HG03432 (cell line): ENCODE data around the gene OR52I1.

Experiments
- ATAC-seq: cut with Tn5 transposase; IDR thresholded peaks from one replicate; pipeline ENCODE4 v1.9.1; 2021; ENCODE audit warnings: mild to moderate bottlenecking, moderate library complexity; ENCODE audit not compliant: unreplicated experiment

OR52I1 gene, protein sequence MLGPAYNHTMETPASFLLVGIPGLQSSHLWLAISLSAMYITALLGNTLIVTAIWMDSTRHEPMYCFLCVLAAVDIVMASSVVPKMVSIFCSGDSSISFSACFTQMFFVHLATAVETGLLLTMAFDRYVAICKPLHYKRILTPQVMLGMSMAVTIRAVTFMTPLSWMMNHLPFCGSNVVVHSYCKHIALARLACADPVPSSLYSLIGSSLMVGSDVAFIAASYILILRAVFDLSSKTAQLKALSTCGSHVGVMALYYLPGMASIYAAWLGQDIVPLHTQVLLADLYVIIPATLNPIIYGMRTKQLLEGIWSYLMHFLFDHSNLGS

DNA sequence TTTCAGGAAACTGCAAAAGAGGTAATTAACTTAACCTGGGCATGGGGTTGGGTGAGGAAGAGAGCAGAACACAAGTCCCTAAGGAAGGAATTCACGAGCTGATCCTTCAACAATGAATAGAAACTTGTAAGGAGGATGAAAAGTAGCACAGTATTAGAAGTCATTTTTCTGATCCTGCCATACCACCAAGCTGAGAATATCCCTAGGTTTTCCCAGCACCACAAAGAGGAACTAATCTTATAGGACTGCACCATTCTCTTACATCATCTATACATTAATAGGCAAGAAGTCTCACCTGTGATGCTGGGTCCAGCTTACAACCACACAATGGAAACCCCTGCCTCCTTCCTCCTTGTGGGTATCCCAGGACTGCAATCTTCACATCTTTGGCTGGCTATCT lies at the start of gene OR52I1:
Gene OR52I1 (plus strand): TSS at position 301 of the 400 bp plus-strand sequence. CDS start 0 bp downstream, at position 301.
- ATAC-seq, result no peak

DNA sequence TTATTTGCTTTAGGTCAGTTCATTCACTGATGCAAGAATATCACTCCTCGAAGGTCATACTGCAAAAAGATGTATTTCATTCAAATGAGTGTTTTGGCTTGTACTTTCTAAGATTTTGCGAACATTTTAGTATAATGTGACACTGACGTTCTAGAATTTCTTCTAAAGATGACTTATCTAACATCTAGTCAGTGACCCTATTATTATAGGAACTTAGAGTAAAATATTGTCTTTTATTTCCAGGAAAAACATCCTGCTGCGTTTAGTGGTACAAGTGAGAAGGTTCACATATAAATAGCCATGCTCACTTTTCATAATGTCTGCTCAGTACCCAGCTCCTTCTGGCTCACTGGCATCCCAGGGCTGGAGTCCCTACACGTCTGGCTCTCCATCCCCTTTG lies 48.9 kb upstream of the OR52I1 start, which contains the start of gene OR52M1:
Gene OR52M1 (plus strand): TSS at position 301 of the 400 bp plus-strand sequence. CDS start 0 bp downstream, at position 301.
- no peak for ATAC-seq

DNA sequence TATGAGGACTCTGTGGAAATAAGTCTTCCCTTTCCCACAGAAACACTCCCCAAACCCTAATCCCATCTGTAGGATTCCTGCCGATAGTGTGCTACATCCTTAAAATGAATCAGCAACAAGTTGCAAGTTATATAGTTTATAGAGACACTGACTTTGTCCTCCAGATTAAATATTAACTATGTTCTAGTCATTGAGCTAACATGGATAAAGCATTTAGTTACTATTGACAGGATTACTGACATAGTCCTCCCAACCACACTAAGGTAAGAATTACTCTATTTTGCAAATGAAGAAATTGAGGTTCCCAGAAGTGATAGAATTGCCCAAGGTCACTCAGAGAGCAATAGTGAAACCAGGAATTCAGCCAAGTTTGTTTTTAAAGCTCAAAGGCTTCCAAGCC lies 47.0 kb upstream of the OR52I1 start:
- ATAC-seq, result no peak

DNA sequence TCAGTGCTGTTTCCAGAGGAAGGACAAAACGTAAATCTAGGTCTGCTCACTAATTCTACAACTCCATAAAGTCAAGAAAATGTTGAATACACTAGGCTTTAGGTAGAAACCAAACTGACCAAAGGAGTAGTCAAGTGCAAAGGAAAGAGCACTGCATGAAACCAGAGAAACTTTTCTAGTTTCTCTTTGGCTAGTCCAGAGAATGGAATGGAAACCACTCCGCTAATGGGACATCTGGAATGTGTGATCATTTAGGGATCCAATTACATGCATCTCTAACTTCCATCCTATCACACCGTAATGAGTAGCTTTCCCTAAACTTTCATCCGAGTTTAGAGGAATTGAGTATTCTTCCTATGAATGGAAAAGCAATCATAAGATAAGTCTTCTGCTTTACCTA lies 46.4 kb upstream of the OR52I1 start:
- no peak for ATAC-seq

DNA sequence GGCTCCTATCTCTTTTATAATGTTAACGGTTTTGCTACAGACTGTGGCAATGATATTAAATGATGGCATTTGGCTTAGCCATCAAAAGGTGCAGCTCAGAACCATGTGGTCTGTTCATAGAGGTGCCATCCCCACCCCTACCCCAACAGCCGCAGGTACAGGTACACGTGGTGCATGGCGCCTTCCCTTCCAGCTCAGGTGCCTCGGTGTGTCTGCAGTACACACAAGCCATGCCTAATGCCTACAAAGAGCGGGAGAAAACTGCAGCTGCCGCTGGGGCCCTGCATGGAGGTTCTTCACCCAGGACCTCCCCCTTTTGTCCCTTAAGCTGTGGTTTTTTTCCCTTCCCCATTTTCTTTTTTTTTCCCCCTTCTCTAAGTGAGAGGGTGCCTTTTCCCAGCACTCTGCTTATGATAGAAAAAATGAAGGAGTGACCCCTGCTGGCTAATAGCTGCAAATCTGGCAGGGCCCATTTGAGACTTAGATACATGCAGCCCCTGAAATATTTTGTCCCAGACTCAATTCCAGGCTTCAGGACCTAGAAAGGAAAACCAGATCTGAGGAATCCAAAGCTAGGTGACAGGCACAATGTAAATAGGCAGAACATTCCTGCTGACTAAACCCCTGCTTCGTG lies 42.4 kb upstream of the OR52I1 start:
- no peak for ATAC-seq

DNA sequence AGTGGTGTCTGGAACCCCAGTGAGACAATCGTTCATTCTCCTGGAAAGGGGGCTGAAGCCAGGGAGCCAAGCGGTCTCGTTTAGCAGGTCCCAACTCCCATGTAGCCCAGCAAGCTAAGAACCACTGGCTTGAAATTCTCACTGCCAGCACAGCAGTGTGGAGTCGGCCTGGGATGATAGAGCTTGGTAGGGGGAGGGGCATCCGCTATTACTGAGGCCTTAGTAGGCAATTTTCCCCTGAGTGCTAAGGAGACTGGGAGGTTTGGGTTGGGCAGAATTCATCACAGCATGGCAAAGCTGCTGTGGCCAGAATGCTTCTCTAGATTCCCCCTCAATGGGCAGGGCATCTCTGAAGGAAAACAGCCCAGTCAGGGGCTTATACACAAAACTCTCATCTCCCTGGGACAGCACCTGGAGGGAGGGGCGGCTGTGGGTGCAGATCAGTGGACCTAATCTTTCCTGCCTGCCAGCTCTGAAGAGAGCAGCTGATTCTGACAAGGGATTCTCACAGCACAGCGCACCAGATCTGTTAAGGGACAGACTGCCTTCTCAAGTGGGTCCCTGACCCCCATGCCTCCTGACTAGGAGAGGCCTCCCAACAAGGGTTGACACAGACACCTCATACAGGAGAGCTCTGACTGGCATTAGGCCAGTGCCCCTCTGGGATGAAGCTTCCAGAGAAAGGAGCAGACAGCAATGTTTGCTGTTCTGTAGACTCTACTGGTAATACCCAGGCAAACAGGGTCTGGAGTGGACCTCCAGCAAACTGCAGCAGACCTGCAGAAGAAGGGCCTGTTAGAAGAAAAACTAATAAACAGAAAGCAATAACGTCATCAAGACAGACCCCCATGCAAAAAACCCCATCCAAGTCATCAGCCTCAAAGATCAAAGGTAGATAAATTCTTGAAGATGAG lies 34.1 kb upstream of the OR52I1 start:
- ATAC-seq, result no peak

DNA sequence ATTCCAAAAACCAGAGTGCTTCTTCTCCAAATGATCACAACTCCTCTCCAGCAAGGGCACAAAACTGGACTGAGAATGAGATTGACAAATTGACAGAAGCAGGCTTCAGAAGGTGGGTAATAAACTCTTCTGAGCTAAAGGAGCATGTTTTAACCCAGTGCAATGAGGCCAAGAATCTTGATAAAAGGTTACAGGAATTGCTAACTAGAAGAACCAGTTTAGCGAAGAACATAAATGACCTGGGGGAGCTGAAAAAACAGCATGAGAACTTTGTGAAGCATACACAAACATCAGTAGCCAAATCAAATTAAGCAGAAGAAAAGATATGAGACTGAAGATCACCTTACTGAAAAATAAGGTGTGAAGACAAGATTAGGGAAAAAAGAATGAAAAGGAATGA lies 33.4 kb upstream of the OR52I1 start:
- no peak for ATAC-seq

DNA sequence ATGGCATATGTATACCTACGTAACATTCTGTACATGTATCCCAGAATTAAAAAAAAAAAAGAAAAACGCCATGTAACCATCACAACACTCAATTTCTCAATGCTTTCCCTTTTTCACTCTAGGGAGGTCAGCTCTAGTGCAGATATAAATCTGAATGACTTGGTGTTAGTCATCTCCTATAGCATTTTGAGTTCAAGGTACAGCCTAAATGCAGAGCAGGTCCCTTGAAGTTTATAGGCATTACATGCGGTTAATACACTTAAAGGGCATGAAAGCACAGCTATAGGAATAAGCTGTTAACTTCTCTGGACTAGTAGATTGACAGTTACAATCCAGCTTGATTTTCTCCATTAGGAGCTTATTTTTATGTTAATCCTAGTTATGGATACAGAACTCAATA lies 28.5 kb upstream of the OR52I1 start:
- no peak for ATAC-seq

DNA sequence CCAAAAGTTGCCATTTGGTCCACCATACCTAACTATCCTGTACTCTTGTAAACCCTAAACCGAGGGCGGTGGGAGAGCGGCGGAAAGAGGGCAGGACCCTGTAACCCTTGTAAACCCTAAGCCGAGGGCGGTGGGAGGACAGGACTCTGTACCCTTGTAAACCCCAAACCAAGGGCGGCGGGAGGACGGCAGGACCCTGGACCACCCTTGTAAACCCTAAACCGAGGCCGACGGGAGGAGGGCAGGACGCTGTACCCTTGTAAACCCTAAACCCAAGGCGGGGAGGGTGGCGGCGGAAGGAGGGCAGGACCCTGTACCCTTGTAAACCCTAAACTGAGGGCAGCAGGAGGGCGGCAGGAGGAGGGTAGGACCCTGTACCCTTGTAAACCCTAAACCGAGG lies 24.8 kb upstream of the OR52I1 start:
- ATAC-seq, result no peak

DNA sequence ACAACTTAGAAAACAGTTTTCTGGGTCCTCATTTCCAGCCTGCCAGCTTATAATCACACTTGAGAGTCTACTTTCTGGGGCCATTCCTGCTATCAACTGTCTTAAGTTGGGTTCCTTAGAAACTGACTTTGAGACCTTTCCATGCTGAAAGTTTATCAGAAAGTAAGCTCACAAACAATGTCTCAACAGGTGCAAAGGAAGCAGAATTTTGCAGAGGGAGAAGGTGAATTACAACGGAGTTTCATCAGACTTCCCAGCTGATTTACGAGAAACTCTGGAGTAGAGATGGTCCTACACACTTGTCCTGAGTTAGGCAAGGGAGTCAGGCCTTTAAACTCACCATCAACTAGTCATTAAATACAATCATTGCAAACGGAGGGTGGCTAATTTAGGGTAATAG lies 17.0 kb upstream of the OR52I1 start:
- ATAC-seq, result no peak

DNA sequence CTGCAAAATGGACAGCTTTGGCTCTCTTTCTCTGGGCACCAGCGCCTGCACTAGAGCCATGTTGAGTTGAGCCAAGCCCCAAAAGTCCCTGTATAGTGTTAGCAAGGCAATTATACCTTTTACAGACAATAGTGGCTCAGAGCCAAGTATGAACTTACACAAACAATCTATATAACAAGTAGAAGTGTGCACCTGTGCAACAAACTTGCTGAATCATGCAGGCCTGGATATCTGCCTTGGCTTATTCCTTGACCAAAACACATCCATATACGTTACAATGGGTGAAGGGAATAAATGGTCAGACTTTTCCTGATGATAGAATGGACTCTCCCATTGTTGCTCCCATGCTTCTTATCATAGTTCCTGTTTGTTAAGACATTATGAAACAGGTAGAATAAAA lies 16.1 kb upstream of the OR52I1 start:
- ATAC-seq, result no peak

DNA sequence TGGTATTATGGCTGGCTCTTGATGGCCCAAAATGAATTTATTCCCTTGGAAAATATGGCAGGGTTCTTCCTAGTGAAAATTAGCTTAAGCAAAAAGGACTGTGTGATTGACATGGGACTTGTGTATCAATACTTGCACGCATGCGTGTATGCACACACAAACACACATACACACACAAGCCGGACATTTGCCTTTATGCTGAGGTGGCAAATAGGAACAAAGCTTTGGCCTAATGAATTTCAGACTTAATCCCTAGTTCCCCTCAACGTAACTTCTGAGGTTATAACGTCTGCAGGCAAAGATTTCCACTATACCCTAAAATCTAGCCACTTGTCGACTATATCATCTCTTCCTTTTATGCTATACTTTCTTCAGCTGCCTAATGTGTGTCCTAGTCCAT lies 15.2 kb upstream of the OR52I1 start:
- no peak for ATAC-seq

DNA sequence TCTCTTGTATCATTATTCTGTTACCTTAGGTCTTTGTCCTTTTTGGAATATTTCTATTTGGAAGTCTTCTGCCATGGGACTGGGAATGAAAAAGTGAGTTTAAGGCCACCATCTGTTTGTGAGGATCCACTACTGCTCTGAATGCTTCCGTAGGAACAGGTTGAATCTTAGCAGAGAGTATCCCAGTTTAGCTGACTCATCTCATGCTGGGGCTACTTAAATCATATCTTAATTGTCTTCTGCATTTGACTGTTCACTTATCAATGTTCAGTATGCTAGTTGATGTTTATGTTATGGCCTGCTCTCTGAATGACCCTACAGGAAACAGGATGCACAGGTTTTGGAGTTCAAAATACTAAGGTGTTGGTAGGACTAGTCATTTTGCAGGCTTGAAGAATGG lies 13.7 kb upstream of the OR52I1 start:
- ATAC-seq, result no peak

DNA sequence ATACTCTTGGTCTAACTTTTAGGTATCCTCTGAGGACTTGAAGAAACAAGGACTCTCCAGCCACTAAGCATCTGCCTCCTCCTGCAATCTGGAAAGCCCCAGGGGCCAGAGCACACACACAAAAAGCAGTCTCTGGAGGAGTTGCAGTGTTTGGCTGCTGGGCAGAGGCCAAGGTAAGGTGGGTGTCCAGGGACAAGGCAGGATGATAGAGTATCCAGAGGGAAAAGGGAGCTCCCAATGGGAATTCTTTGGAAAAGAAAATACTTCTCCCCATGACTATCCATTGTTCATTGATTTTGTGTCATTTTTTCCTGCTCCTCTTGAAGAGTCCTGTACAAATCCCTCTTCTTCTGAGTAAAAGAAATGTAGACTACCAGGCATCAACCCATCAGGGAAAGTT lies 12.4 kb upstream of the OR52I1 start, which contains the start of gene OR52I2:
Gene OR52I2 (plus strand): TSS at position 301 of the 400 bp plus-strand sequence.
- no peak for ATAC-seq

DNA sequence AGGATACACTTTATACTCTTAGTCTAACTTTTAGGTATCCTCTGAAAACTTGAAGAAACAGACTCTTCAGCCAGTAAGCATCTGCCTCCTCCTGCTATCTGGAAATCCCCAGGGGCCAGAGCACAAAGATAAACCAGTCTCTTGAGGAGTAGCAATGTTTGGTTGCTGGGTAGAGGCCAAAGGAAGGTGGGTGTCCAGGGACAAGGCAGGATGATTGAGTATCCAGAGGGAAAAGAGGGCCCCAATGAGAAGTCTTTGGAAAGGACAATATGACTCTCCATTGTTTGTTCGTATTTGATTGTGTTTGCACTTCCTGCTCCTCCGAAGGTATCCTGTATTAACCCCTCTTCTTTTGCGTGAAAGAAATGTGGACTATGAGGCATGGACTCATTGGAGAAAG lies 4.8 kb upstream of the OR52I1 start:
- no peak for ATAC-seq

DNA sequence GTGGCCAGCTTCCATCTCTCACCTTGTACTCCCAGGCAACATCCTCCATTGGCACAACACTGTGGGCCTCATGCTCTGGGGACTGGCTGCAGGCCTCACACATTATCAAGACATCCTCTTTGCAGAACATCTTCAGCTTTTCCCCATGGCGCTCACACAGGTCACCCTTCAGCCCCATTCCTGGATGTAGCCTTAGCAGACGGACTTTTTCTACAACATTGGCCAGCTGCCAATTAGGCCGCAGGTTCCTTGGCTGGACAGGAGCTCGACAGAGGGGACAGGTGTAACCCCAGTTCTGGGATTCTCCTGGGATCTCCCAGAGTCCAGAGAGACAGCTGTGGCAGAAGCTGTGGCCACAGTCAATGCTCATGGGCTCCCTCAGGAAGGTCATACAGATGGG lies 11.2 kb downstream of the OR52I1 start:
- ATAC-seq, result no peak

DNA sequence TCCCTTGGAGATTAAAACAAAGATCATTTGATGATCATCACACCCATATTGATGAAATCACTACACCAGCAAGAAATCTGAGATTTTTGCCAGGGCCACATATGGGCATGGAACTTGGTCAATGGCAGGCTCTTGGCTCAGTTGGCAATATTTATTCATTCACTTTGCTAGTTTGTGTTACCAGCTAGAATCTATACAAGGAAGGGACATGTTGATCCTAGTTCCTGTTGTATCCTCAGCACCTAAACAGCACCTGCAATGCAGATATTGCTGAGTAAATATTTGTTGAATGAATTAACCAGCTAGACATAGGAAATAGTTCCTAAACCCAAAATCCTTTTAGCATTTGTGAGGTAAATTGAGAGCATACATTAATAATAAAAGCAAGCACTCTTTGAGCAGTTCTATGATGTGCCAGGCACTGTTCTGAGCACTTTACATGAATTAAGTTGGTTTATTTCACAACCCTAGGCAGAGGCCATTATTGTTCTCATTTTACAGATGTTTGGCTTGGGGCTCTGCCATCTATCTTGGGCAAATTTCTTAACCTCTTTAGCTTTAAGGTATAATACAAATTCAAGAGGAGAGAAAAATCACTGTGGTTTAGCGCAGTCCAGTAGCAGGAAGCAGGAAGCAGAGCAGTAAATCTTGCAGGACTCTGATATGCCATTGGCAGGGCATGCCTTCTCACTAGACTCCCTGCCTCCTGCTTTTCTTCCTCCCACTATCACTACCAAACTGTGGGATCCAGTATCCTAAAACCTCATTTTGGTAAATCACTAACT lies 12.6 kb downstream of the OR52I1 start:
- no peak for ATAC-seq

DNA sequence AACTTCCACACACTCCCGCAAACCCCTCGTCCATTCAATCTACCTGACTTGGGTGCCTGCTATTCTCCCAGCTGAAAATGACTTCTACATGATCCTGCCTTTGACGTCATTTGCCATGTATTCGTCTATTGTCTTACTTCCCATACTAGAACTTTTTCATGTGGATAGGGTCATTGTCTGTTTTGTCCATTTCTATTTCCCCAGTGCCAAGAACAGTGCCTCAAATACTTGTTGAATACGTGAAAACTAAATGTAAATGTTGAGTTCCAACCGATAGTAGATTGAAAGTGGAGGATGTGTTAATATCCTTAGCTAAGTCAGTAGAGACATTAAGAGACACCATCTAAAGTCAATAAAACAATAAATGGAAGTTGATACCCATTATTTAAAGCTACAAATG lies 13.3 kb downstream of the OR52I1 start:
- no peak for ATAC-seq

DNA sequence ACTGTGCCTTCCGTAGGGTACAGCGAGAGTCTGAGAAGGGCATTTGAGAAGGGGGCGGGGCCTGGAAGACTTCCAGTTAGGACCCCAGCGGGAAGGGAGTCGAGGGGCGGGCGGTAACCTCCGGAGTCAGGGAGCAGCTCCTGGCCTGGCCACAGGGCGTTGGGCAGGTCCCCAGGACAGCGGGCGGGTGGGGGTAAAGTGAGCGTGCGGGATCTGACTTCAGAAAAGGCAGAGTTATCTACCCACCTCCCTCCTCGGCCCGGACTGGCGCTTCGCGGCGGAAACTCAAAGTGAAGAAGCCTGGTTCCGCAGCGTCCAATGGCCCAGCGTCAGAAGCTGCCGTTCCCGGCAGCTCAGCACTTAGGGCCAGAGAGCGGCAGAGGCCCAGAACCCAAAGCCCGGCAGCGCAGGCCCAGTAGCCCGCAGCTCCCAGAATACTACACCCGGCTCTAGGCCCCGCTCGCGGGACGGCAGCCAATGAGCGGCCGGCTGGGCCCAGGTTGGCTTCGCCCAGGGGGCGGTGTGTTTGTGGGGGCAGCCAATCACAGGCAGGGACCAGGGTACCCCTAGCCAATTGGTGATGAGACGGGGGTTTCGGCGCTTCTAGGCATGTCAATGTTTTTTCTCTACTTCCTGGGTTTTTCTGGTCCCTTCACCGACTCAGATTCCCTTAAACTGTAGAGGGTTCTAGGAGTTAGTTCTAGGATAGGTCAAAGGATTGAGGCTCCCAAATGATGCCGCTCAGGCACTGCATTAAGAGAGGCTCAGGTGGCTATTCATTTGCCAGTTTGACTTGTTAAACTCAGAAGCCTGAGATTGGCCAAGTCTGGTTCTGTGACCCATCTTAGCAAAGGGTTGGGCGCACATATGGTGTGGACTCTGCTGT lies 14.2 kb downstream of the OR52I1 start, which contains the start of gene TRIM68:
Gene TRIM68 (minus strand): TSS at position 451 of the 886 bp plus-strand sequence. CDS start 2,727 bp downstream, outside the sequence.
- ATAC-seq, result peak; percentile 100
